Panc1 (cell line): ENCODE results near the gene R3HDML. TPM values are rescaled to one million over a fixed set of nuclear protein-coding genes. Genes with fewer than 3 reads are reported as not detected.

Source experiments
- ATAC-seq: fragments of 200-7000 bp; cut with Tn5 transposase; 2 replicates; pipeline ENCODE4 v1.9.1; 2020; ENCODE audit warnings: mild to moderate bottlenecking, moderate library complexity
- BruUV-seq: library from RNA; stranded (reverse); fragments of 400-500 nt; replicated peaks from 2 replicates; lab custom pipeline; 2021; lab: Mats Ljungman, UMichigan
- CTCF ChIA-PET: fragments of 300-600 bp; sonication (Branson Sonifier 250); formaldehyde crosslinking; loops from one replicate; lab custom pipeline; 2022; ENCODE audit warnings: antibody characterized with exemption; lab: Charles Lee
- POLR2A ChIA-PET: fragments of 300-600 bp; sonication (Branson Sonifier 250); formaldehyde crosslinking; loops from one replicate; lab custom pipeline; 2022; ENCODE audit warnings: antibody characterized with exemption; lab: Charles Lee
- DNase-seq: peaks from one replicate; pipeline ENCODE4 v3.0.0-alpha.2; 2010; ENCODE audit warnings: low read depth, low spot score
- H3K27ac ChIP-seq: 2 replicates; pipeline ENCODE4 v1.5.1; 2011; ENCODE audit warnings: mild to moderate bottlenecking, low read length, inconsistent platforms
- H3K27me3 ChIP-seq: fragments of 200-500 bp; sonication (Bioruptor generic); 2 replicates; pipeline ENCODE4 v1.6.0; 2014; ENCODE audit warnings: low read length, inconsistent platforms; ENCODE audit not compliant: control insufficient read depth, insufficient read depth
- H3K36me3 ChIP-seq: fragments of 200-500 bp; sonication (Bioruptor generic); 2 replicates; pipeline ENCODE4 v1.5.1; 2014; ENCODE audit warnings: inconsistent platforms, mild to moderate bottlenecking, low read length, moderate library complexity; ENCODE audit not compliant: control insufficient read depth, insufficient read depth
- H3K4me1 ChIP-seq: 2 replicates; pipeline ENCODE4 v1.5.1; 2011; ENCODE audit warnings: inconsistent platforms, mild to moderate bottlenecking, low read length, moderate library complexity; ENCODE audit not compliant: control insufficient read depth, insufficient read depth
- H3K4me3 ChIP-seq, 2 experiments: 2 replicates each; pipeline ENCODE4 v1.5.1; 2011 to 2012; ENCODE audit warnings: low read depth in 2 of 2, low read length in 2 of 2, mild to moderate bottlenecking in 2 of 2, inconsistent platforms in 1 of 2, moderate library complexity in 1 of 2
- H3K9me3 ChIP-seq: fragments of 200-500 bp; sonication (Bioruptor generic); 2 replicates; pipeline ENCODE4 v1.5.1; 2014; ENCODE audit warnings: low read depth, mild to moderate bottlenecking, inconsistent platforms, low read length, moderate library complexity; ENCODE audit not compliant: control insufficient read depth, insufficient read depth
- POLR2AphosphoS5 ChIP-seq: IDR thresholded peaks from 2 replicates; pipeline ENCODE4 v1.6.1; 2012; ENCODE audit warnings: mild to moderate bottlenecking, low read depth, low read length, moderate library complexity
- SIN3A ChIP-seq: IDR thresholded peaks from 2 replicates; pipeline ENCODE4 v1.6.1; 2012; ENCODE audit warnings: low read depth, mild to moderate bottlenecking, low read length, moderate library complexity, borderline replicate concordance; ENCODE audit not compliant: insufficient read depth
- TCF7L2 ChIP-seq: IDR thresholded peaks from 2 replicates; pipeline ENCODE4 v1.6.1; 2011; ENCODE audit warnings: mild to moderate bottlenecking, low read depth, low read length, inconsistent platforms
- in situ Hi-C: cut with HindIII; loops from 2 replicates; pipeline ENCODE4 v1.10.0; 2016; ENCODE audit warnings: low sequenced_read_pairs, low pct_unique_long_range_greater_than_20kb
- intact Hi-C: fragments of 100-400 bp; cut with micrococcal nuclease; formaldehyde crosslinking; loops from one replicate; pipeline ENCODE4 v1.10.0; 2022; ENCODE audit not compliant: unreplicated experiment
- total RNA-seq: library from RNA; stranded (reverse); gene quantifications from one replicate; pipeline ENCODE4 v1.2.1, GENCODE V29; 2021; ENCODE audit not compliant: unreplicated experiment
- TF ChIP-seq, protein P1 (sequence below), 2 experiments: IDR thresholded peaks; 2 replicates each; pipeline ENCODE4 v1.6.1; 2011 to 2012; ENCODE audit warnings: low read depth in 2 of 2, control low read depth in 1 of 2, low read length in 1 of 2, mild to moderate bottlenecking in 1 of 2, moderate library complexity in 1 of 2; ENCODE audit not compliant: insufficient read depth in 1 of 2
- TF ChIP-seq, protein P2 (sequence below): fragments of 450-650 bp; IDR thresholded peaks from 2 replicates; pipeline ENCODE4 v1.5.1; 2017; ENCODE audit warnings: mild to moderate bottlenecking

Gene R3HDML
- total RNA-seq, 1 experiment from 2014 or later: not detected

DNA sequence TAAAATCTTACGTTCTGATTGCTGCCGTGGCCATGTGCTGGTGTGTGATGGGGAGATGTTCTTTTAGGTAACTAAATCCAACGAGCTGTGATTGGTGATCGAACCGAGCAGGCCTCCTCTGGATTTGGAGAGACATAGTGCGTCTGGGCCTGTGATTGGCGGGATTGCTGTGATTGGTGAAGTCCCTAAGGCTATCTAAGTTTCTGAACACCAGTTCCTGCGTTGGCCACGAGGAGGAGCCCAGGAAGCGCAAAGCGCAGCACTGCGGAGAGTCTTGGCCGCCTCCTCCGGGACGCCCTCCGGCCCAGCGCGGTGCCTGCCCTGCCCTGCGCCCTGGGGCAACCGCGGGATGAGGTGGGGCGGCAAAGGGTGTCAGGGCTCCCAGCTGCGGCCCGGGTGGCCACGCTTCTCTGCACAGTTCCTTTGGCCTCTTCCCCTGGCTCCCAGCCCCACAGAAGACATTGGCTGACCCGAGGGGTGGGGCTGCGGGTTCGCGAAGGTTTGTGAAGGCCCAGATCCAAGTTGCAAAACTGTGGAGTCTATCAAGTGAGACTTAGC, 51.7 kb downstream of the R3HDML start:
- H3K27me3 ChIP-seq: no peaks in the 10 kb centered on the region
- H3K27ac ChIP-seq: no peak overlapping the region
- peak; percentile 62 for DNase-seq
- ChIA-PET POLR2A (no interaction called here), CTCF (no interaction called here)
- no peaks in the 10 kb centered on the region for H3K36me3 ChIP-seq
- no TSS peak for BruUV-seq
- intact Hi-C loops (loop anchor here (1.0 to 2.0 kb wide), 2 partner anchors 72 to 222 kb away; no protein-coding TSS in a partner anchor), in situ Hi-C loops (loop anchor here (10.0 kb wide), 1 partner anchor 76 kb away; no protein-coding TSS in a partner anchor)
- peaks cover 10% of the 10 kb centered on the region; the same call in 1 of the 2 replicates for H3K4me1 ChIP-seq
- H3K4me3 ChIP-seq: 0 out of 4 replicates have a peak overlapping the region, but pooled peaks of 1 of the 2 experiments have one; percentile 9
- TF ChIP-seq, protein P1, sequence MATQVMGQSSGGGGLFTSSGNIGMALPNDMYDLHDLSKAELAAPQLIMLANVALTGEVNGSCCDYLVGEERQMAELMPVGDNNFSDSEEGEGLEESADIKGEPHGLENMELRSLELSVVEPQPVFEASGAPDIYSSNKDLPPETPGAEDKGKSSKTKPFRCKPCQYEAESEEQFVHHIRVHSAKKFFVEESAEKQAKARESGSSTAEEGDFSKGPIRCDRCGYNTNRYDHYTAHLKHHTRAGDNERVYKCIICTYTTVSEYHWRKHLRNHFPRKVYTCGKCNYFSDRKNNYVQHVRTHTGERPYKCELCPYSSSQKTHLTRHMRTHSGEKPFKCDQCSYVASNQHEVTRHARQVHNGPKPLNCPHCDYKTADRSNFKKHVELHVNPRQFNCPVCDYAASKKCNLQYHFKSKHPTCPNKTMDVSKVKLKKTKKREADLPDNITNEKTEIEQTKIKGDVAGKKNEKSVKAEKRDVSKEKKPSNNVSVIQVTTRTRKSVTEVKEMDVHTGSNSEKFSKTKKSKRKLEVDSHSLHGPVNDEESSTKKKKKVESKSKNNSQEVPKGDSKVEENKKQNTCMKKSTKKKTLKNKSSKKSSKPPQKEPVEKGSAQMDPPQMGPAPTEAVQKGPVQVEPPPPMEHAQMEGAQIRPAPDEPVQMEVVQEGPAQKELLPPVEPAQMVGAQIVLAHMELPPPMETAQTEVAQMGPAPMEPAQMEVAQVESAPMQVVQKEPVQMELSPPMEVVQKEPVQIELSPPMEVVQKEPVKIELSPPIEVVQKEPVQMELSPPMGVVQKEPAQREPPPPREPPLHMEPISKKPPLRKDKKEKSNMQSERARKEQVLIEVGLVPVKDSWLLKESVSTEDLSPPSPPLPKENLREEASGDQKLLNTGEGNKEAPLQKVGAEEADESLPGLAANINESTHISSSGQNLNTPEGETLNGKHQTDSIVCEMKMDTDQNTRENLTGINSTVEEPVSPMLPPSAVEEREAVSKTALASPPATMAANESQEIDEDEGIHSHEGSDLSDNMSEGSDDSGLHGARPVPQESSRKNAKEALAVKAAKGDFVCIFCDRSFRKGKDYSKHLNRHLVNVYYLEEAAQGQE (IDR thresholded peaks at IDR 0.05; ENCODE audit: insufficient read depth in 1 of 2, low read depth in 2 of 2, low read length in 1 of 2): no peak
- TF ChIP-seq POLR2AphosphoS5 (no peak), SIN3A (no peak), TCF7L2 (no peak)
- TF ChIP-seq, protein P2, sequence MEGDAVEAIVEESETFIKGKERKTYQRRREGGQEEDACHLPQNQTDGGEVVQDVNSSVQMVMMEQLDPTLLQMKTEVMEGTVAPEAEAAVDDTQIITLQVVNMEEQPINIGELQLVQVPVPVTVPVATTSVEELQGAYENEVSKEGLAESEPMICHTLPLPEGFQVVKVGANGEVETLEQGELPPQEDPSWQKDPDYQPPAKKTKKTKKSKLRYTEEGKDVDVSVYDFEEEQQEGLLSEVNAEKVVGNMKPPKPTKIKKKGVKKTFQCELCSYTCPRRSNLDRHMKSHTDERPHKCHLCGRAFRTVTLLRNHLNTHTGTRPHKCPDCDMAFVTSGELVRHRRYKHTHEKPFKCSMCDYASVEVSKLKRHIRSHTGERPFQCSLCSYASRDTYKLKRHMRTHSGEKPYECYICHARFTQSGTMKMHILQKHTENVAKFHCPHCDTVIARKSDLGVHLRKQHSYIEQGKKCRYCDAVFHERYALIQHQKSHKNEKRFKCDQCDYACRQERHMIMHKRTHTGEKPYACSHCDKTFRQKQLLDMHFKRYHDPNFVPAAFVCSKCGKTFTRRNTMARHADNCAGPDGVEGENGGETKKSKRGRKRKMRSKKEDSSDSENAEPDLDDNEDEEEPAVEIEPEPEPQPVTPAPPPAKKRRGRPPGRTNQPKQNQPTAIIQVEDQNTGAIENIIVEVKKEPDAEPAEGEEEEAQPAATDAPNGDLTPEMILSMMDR: peak; percentile 92
- peak; percentile 86 for ATAC-seq
- no peaks in the 10 kb centered on the region for H3K9me3 ChIP-seq

DNA sequence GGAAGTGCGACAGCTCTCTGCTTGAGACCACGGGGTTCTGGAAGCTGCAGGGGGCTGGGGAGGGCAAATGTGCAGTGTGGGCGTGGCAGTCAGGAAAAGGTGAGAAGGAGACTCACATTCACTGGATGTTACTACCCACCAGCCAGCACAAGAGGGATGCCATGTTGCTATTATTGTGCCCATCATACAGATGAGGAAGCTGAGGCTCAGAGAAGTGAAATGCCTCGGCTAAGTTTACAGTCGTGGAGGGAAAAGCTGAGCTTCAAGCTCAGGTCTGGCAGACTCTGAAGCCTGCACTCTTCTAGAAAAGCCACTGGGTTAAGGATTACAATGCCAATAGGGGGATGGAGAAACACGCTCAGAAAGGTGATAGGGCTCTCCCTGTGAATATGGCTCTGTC, 53.0 kb downstream of the R3HDML start:
- POLR2A ChIA-PET: no interaction called here
- in situ Hi-C loops (loop anchor here (10.0 kb wide), 1 partner anchor 75 kb away; no protein-coding TSS in a partner anchor), intact Hi-C loops (loop anchor here (2.0 to 5.0 kb wide), 2 partner anchors 212 to 221 kb away; no protein-coding TSS in a partner anchor)
- H3K9me3 ChIP-seq: no peaks in the 10 kb centered on the region
- TF ChIP-seq POLR2AphosphoS5: no peak
- TF ChIP-seq, protein P1 (IDR thresholded peaks at IDR 0.05; ENCODE audit: insufficient read depth in 1 of 2, low read depth in 2 of 2, low read length in 1 of 2): no peak
- TF ChIP-seq TCF7L2: no peak
- no peak for TF ChIP-seq SIN3A
- TF ChIP-seq, protein P2: no peak
- BruUV-seq: no TSS peak
- no peaks in the 10 kb centered on the region for H3K27me3 ChIP-seq
- CTCF ChIA-PET: interaction anchor here (0.6 kb wide), 1 partner anchor 182 kb away, joined by 5 read pairs; no protein-coding TSS in a partner anchor
- DNase-seq: no peak
- no peak overlapping the region for H3K4me3 ChIP-seq
- H3K36me3 ChIP-seq: no peaks in the 10 kb centered on the region
- no peak overlapping the region for H3K27ac ChIP-seq
- H3K4me1 ChIP-seq: peaks cover 10% of the 10 kb centered on the region; the same call in 1 of the 2 replicates
- ATAC-seq: no peak
